Smooth muscle cell of the brain vasculature (primary cell): ENCODE data around the gene EVI5L.
"Not testable (repeated sequence)": the region's sequence is repeated elsewhere in the genome, so short reads cannot be mapped to it uniquely, and the experiment has no call there.

Experiments
- DNase-seq: peaks from one replicate; pipeline ENCODE4 v3.0.0-alpha.2; 2012; ENCODE audit warnings: low read depth, low spot score

The EVI5L gene

DNA sequence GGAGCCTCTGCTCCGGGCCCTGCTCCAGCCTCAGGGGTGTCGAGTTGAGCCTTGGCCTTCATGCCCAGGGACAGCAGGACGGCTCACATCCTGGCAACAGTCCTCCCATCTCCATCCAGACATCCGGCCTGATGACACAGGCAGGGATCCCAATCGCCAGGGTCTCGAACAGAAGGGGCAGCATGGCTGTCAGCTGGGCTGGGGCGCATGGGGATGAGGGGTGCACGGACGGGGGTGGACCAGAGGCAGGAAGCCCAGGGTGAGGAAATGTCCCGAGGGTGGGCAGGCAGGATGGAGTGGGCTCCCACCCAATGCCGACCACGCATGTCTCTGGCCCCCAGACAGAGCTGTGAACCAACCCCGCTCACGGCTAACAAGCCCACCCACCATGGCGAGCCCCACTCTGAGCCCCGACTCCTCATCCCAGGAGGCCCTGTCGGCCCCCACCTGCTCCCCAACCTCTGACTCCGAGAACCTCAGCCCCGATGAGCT lies 16.2 kb downstream of the EVI5L start:
- no peak for DNase-seq

GRCh38 chr19:7847664-7848063 lies 17.6 kb downstream of the EVI5L start:
- DNase-seq: no peak

DNA sequence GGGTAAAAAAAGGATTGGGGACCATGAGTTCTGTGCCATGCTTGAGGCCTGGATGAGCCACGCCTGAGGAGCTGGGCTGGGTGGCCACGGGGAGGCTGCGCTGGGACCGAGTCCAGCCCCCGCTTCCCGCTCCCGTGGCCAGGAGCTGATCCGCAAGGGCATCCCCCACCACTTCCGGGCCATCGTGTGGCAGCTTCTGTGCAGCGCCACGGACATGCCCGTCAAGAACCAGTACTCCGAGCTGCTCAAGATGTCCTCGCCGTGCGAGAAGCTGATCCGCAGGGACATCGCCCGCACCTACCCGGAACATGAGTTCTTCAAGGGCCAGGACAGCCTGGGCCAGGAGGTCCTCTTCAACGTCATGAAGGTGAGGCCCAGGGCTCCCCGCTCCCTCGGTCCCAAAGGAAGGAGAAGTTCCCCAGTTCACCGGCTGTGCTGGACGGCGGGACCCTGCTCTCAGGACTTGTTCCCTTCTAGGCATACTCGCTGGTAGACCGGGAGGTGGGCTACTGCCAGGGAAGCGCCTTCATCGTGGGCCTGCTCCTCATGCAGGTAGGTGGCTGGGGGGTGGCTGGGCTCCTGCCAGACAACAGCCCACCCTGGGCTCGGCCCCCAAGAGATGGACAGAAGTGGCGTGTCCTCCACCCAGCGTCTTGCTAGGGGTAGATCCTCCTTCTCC lies 18.9 kb downstream of the EVI5L start:
- DNase-seq: no peak

- DNase-seq: no peak
Observed at GRCh38 chr19:7849631-7849999, 19.6 kb downstream of the EVI5L start.

GRCh38 chr19:7850000-7850813 lies 20.2 kb downstream of the EVI5L start:
- no peak for DNase-seq

- no peak for DNase-seq
Observed at GRCh38 chr19:7850945-7851622, 21.1 kb downstream of the EVI5L start.

DNA sequence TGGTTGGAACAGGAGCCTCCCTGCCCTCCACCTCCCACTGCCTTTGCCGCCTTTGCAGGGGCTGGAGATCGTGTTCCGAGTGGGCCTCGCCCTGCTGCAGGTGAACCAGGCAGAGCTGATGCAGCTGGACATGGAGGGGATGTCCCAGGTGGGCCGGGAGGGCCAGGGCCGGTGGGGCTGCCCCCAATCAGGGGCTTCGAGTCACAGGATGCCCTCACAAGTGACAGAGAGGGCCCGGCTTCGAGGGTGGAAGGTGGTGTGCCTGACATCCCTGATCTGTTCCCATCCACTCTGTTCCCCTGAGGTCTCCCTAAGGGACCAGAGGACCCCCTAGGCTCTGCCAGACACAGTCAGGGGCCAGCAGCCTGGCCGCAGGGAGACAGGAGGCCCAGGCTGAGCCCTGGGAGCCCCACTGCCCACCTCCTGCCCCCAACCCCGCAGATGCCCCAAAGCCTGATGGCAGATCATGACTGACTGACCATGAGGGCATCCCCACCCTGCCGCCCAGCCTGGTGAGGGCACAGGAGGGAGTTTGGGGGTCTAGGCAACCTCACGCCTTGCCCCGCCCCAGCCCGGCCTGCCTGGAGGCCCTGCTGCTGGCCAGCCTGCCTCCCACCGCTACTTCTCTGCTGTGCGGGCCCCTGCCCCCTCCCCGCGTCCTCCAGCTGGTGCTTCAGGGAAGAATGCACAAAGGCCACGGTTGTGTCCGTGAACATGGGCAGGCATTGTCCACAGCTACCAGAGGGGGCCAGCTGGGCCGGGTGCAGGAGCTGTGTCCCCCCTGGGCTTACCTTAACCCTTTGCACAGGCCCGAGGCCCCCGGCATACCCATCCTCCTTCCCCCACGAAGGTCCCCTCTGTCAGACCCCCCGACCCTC lies 21.8 kb downstream of the EVI5L start:
- no peak for DNase-seq

GRCh38 chr19:7852851-7853769 lies 23.1 kb downstream of the EVI5L start:
- no peak for DNase-seq

DNA sequence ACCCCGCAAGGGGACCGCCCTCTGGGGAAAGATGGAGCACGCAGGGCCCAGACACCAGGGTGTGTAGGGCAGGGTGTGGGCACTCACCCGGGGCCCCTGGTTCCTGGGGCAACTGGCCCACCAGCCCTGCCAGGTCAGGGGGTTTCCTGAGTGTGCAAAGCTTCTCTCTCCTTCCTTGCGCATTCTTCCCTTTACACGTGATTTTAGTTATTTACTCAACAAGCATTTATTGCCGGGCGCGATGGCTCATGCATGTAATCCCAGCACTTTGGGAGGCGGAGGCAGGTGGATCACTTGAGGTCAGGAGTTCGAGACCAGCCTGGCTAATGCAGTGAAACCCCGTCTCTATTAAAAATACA lies 23.7 kb downstream of the EVI5L start:
- DNase-seq: no peak

GRCh38 chr19:7855426-7856108 lies 25.5 kb downstream of the EVI5L start:
- no peak for DNase-seq

- no peak for DNase-seq
Observed at GRCh38 chr19:7856109-7856591, 26.1 kb downstream of the EVI5L start.

DNA sequence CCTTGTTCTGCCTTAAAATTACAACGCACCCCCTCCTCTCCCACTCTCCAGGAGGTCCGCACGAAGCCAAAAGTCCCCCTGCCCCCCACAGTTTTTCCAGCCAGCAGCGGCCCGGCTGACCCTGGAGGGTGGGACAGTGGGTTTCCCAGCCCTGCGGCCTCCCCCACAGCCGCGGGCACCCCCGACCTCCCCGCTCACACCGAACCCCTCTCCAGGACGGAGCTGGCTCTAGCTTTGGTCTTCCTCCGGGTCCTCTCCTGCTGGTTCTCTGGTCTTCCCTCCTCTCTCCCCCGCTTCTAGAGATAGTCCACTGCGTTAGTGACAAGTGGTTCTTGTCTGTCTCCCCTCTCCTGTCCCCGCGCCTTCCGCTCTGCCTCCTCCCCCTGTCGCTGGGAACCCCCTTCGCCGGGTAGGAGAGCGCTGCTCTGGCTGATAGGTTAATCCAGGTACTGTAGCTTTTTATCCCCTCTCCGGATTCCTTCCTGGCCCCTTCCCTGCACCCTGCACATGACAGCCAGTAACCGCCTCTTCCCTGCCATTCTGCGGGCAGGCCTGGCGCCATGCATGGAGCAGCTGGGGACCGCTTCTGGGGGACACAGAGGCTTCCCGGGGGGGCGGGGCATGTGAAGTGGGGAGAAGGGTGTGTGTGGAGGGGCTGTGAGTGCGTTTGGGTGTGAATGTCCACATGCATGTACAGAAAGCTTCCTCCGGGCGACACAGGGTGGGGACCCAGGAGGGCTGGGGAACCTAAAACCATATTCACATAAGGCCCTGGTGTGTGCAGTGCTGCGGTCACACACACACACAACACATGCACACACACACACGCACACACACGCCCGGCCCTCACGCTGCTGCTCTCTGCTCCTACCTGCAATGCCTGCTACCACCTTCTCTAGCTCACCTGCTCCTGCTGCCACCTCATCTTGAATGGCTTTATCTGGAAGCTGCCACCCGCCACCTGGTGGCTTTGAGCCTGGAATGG lies 27.0 kb downstream of the EVI5L start:
- DNase-seq: no peak

DNA sequence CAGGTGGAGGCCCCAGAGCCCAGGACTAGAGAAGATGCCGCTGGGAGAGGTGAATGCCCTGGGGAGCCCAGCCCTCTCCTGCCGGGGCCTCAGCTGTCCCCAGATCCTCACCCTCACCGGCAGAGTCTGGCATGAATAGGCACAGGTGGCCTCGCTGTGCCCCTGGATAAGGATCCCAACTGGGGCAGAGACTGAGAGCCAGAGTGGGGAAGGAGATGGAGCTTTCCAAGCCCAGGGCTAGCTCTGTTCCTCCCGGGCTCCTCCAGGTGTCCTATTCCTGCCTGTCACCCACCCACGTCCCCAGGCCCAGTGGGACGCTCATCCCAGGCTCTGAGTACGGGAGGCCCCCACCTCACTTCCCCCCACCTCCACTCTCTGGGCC lies 27.7 kb downstream of the EVI5L start:
- DNase-seq: no peak

- DNase-seq: no peak
Observed at GRCh38 chr19:7858109-7858770, 28.2 kb downstream of the EVI5L start.

DNA sequence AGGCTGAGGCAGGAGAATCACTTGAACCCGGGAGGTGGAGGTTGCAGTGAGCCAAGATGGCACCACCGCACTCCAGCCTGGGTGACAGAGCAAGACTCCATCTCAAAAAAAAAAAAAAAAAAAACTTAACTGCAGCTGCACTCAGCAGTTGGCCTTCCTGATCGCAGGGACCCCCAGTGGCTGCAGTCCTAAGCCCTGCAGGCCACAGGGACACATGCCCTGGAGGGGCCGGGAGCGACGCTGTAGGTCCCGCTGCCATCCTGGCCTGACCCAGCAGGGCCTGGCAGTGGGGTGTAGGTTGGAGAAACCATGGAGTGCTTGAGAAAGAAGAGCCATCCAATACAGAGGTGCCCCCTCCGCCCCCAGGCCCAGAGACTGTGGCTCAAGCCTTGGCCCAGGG lies 29.1 kb downstream of the EVI5L start:
- not testable (repeated sequence) for DNase-seq

DNA sequence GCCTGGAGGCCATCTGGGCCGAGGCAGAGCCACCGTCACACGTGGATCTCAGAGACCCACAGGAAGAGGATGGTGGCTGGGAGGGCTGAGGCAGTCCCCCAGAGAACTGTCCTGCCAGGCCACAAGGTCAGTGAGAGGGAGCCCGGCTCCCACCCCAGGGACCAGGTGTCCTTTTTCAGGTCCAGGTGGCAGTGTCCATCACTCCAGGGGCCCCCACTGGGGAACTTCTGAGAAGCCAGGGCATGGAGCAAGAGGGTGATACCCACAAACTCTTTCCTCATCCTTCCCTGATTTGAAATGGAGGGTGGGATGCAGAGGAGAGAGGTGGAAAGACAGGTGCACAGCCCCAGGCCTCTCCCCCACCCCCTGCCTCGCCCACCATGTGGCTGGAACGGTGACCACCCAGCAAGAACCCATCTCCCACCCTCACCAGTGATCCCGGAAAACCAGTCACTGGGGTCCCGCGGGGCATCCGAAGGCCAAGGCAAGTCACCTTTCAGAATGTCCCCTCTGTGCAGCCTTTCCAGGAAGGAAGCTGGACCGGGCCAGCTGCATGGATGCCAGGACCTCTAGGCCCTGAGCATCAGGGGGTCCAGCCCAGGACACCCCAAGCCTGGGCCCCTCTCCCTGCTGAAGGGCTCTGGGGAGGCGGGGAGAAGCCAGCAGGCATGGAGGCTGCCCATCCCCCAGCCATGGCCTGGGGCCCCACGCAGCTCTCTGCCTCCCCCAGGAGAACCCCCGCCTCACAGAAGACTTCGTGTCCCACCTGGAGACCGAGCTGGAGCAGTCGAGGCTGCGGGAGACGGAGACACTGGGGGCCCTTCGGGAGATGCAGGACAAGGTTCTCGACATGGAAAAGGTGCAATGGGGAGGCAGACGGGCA lies 30.1 kb downstream of the EVI5L start:
- DNase-seq: no peak
